ENCODE measurements around the gene G6PC2.

GRCh38 chr2:168851674-168852320 is 49.3 kb upstream of the G6PC2 start:
- TF ChIP-seq CTCF (IDR thresholded peaks at IDR 0.05): no peak
- TF ChIP-seq POLR2A (IDR thresholded peaks at IDR 0.05): no peak
- no peak for TF ChIP-seq EP300 (IDR thresholded peaks at IDR 0.05)

Measured in sigmoid colon (tissue), 4 donors.